Left ventricle myocardium inferior (tissue), 1 donor: ENCODE data around the gene FAM221B. TPM values are rescaled to one million over a fixed set of nuclear protein-coding genes. Genes with fewer than 3 reads are reported as not detected.

Source experiments
- DNase-seq: peaks from one replicate; pipeline ENCODE4 v3.0.0-alpha.2; 2020
- H3K27ac ChIP-seq: fragments of 200-600 bp; replicated peaks from 2 replicates; pipeline ENCODE4 v1.8.0; 2021
- H3K27me3 ChIP-seq: fragments of 200-600 bp; 2 replicates; pipeline ENCODE4 v1.8.0; 2021; ENCODE audit warnings: low read depth
- H3K36me3 ChIP-seq: fragments of 200-600 bp; 2 replicates; pipeline ENCODE4 v1.8.0; 2021
- H3K4me1 ChIP-seq: fragments of 200-600 bp; 2 replicates; pipeline ENCODE4 v1.8.0; 2021
- H3K4me3 ChIP-seq: fragments of 200-600 bp; 2 replicates; pipeline ENCODE4 v1.8.0; 2021; ENCODE audit warnings: mild to moderate bottlenecking, moderate library complexity
- H3K9me3 ChIP-seq: fragments of 200-600 bp; replicated peaks from 2 replicates; pipeline ENCODE4 v1.8.0; 2021
- intact Hi-C: fragments of 100-400 bp; cut with micrococcal nuclease; formaldehyde crosslinking; loops from one replicate; pipeline ENCODE4 v1.11.0; 2022
- total RNA-seq: library from RNA; stranded (reverse); fragmentation: NEBNext Ultra II Directional; extraction: Animal tissue kit (Norgen Biotek cat#: 25700); gene quantifications from one replicate; pipeline ENCODE4 v1.2.1, GENCODE V29; 2021
- TF ChIP-seq, protein P1 (sequence below): fragments of 200-600 bp; IDR thresholded peaks from 2 replicates; pipeline ENCODE4 v1.8.0; 2021; ENCODE audit warnings: antibody characterized with exemption, mild to moderate bottlenecking, borderline replicate concordance
- donor health status: DM: no; HTN: yes; CAD: no; lungs with severe emphysema.

FAM221B gene
- total RNA-seq, 1 donor from 2014 or later = not detected

DNA sequence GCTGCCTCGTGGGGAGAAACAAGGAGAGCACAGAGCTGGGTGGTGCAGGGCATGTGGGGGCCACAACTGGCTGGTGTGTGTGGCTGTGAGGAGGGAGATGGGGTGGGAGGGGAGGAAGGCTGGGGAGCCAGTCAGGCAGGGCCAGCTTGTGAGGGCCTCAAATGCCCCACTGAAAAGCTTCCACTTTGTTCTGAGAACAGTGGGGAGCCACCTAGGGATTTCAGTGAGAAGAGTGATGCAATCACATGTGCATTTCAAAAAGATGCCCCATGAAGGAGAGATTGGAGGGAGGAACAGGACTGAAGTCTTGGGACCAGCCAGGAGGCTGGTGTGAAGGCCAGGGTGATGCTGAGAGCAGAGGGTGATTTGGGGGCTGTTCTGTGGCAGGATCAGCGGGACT is 40.4 kb upstream of the FAM221B start:
- H3K27ac ChIP-seq = no peak overlapping the region
- TF ChIP-seq, protein P1, sequence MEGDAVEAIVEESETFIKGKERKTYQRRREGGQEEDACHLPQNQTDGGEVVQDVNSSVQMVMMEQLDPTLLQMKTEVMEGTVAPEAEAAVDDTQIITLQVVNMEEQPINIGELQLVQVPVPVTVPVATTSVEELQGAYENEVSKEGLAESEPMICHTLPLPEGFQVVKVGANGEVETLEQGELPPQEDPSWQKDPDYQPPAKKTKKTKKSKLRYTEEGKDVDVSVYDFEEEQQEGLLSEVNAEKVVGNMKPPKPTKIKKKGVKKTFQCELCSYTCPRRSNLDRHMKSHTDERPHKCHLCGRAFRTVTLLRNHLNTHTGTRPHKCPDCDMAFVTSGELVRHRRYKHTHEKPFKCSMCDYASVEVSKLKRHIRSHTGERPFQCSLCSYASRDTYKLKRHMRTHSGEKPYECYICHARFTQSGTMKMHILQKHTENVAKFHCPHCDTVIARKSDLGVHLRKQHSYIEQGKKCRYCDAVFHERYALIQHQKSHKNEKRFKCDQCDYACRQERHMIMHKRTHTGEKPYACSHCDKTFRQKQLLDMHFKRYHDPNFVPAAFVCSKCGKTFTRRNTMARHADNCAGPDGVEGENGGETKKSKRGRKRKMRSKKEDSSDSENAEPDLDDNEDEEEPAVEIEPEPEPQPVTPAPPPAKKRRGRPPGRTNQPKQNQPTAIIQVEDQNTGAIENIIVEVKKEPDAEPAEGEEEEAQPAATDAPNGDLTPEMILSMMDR = no peak
- intact Hi-C loops = no loop called here
- peaks cover 19% of the 10 kb centered on the region for H3K27me3 ChIP-seq
- DNase-seq = no peak
- H3K4me3 ChIP-seq = no peak overlapping the region
- no peaks in the 10 kb centered on the region for H3K36me3 ChIP-seq
- peaks cover 11% of the 10 kb centered on the region for H3K4me1 ChIP-seq
- H3K9me3 ChIP-seq = no peaks in the 10 kb centered on the region

DNA sequence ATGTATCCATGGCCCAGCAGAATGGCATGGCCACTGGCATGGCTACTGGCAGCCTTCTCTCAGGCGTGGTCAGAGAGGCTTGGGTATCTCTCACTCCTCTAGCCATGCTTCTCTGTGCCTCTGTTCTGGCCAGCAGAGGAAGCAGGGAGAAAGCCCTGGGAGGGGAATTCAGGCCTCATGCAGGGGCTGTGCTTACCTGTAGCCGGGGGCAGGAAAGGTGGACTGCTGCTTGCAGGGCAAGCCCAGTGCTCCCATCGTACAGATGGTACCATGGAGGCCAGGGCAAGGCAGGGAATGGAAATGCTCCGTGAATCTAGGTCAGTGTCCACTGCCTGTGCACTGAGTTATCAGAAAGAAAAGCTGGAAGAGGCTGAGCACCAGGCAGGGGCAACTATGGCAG is 39.0 kb upstream of the FAM221B start:
- Histone ChIP-seq H3K9me3 (no peaks in the 10 kb centered on the region), H3K4me1 (peaks cover 22% of the 10 kb centered on the region), H3K27me3 (peaks cover 19% of the 10 kb centered on the region), H3K36me3 (no peaks in the 10 kb centered on the region), H3K4me3 (no peak overlapping the region), H3K27ac (no peak overlapping the region)
- TF ChIP-seq, protein P1 = no peak
- no peak for DNase-seq
- intact Hi-C loops = no loop called here

DNA sequence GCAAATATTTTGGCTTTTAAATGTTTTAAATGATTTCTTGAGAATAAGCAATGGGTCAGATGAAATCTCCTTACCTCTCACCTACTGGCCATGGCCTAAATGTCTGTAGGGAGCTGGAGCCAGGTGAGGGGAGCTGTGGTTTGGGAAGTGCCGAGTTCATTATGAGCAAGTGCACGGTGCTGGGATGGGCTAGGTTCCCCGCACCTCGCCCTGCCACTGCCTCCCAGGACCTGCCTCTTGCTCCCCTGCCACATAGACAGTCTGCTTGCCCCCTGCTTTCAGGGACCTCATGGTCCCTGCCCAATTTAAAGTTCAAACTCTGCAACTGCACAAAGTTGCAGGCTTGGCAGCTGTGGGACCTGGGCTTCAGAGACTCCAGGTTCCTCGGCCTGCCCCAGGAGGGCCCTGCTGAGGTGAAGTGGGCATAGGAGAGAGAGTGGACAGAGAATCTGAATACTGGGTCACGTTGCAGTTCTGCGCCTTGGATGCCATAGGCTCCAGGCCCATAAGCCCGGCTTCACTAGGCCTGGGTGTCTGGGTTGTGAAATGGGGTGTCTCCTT is 36.2 kb upstream of the FAM221B start:
- TF ChIP-seq, protein P1 = no peak
- Histone ChIP-seq H3K4me3 (no peak overlapping the region), H3K27ac (no peak overlapping the region)

DNA sequence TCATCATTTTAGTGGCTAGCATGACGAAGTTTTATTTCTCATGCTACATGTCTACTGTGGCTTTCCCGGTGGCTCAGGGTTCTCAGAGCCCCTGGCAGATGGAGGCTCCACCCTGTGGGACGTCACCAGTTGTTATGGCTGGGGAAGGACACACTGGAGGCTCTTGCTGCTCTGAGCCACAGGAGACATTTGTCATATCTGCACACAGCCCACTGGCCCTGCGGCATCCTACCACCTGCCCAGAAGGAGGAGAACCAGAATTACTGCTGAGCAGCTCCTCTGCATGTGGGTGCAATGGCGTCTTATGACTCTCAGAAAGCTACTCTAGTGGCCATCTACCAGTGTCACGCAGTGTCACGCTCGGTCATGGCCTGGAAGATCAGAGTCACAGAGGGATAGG is 35.1 kb upstream of the FAM221B start:
- no peaks in the 10 kb centered on the region for H3K36me3 ChIP-seq
- H3K27me3 ChIP-seq = peaks cover 5% of the 10 kb centered on the region
- no peak for DNase-seq

More for the DNA sequence above, 36.2 kb upstream of the FAM221B start:
- Histone ChIP-seq H3K4me1 (peaks cover 28% of the 10 kb centered on the region), H3K27me3 (peaks cover 11% of the 10 kb centered on the region), H3K9me3 (no peaks in the 10 kb centered on the region), H3K36me3 (no peaks in the 10 kb centered on the region)
- DNase-seq = no peak
- intact Hi-C loops = no loop called here

DNA sequence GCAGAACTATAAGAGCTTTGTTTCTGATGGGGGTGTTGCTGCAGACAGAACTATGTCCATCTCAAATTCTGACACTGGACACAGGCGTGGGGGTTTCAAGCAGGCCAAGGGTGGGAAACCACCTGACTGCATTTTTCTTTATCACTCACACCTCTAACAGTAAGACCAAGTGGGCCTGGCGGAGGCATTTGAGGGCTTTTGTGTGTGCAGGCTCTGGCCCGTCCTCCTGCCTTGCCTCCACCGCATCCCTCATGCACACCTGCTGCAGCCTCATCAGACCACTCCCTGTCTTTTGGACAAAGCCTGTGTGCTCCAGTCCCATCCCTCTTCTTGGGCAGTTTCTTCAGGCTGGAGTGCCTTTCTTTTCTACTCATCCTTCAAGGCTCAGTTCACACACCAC is 33.8 kb upstream of the FAM221B start:
- H3K27me3 ChIP-seq = no peaks in the 10 kb centered on the region
- no peaks in the 10 kb centered on the region for H3K36me3 ChIP-seq
- no peaks in the 10 kb centered on the region for H3K9me3 ChIP-seq
- no peak overlapping the region for H3K4me3 ChIP-seq
- DNase-seq = no peak
- intact Hi-C loops = no loop called here
- H3K4me1 ChIP-seq = peaks cover 35% of the 10 kb centered on the region
- TF ChIP-seq, protein P1 = no peak
- no peak overlapping the region for H3K27ac ChIP-seq

More for the DNA sequence above, 35.1 kb upstream of the FAM221B start:
- intact Hi-C loops = no loop called here
- Histone ChIP-seq H3K9me3 (no peaks in the 10 kb centered on the region), H3K27ac (no peak overlapping the region), H3K4me1 (peaks cover 35% of the 10 kb centered on the region), H3K4me3 (no peak overlapping the region)
- TF ChIP-seq, protein P1 = no peak
